NCI-H524 (cell line): Measurements from ENCODE around the gene GOLGA6L4.
"Not testable (repeated sequence)": the region's sequence is repeated elsewhere in the genome, so short reads cannot be mapped to it uniquely, and the experiment has no call there.

Experiments used
- DNase-seq, 2 experiments: peaks; one replicate each; lab custom pipeline; 2025; lab: John Stamatoyannopoulos, UW

The GOLGA6L4 gene, protein sequence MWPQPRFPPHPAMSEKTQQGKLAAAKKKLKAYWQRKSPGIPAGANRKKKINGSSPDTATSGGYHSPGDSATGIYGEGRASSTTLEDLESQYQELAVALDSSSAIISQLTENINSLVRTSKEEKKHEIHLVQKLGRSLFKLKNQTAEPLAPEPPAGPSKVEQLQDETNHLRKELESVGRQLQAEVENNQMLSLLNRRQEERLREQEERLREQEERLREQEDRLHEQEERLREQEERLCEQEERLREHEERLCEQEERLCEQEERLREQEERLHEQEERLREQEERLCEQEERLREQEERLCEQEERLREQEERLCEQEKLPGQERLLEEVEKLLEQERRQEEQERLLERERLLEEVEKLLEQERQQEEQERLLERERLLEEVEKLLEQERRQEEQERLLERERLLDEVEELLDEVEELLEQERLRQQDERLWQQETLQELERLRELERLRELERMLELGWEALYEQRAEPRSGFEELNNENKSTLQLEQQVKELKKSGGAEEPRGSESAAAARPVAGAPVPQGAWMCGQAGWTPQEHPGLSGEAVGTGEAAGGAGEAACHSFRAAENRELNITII

DNA sequence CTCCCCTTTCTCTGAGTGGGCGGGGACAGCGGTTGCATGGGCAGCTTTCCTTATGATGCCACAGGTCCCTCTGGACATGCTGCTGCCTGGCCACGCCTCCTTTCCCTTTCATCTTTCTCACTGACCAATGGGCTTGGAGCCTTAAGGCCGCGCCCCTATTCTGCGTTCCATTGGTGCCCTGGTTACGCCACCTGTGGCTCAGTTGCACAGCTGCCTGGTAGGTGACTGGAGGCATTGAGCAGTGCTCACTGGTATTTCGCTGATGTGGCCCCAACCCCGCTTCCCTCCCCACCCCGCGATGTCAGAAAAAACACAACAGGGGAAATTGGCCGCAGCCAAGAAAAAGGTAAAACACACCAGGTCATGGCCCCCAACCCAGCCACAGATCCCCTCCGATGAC is at the start of gene GOLGA6L4:
Gene GOLGA6L4, plus strand, starts transcription at position 201 of the 400 bp plus-strand sequence. Its CDS starts 62 bp downstream, at position 263.
- not testable (repeated sequence) for DNase-seq

DNA sequence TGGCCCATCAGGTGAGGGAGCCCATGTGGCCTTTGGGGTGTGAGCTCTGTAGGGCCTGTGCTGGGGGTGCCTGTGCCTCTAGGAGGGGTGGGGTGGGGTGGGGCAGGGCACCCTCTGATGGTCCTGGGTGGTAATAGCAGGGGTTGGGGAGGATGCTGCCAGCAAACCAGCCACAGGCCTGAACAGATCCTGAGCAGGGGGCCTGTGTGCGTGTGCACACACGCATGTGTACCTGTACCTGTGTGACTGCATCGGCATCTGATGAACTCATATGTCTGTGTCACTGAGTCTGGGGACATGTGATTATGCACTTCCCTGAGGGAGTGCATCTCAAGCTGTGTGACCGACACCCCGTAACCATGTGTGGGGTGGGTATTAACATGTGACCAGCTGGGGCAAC is 42.6 kb upstream of the GOLGA6L4 start:
- not testable (repeated sequence) for DNase-seq

DNA sequence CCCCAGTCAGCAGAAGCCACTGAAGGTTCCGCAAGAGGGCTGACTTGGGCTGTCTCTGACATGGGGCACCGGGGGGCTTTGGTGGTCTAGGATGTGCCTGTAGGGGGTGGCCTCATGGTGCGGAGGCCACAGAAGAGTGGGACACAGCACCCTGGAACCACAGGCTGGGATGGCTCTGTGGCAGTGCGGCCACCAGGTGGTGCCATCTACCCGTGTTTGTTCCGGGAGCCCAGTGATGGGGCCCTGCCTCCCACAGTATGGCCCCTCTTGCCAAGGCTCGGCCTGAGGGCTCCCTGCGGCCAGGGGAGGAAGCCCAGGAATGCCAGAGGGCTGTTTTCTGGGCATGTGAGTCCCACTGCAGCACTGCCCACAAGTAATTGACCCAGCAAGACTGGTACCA is 40.0 kb upstream of the GOLGA6L4 start:
- not testable (repeated sequence) for DNase-seq

DNA sequence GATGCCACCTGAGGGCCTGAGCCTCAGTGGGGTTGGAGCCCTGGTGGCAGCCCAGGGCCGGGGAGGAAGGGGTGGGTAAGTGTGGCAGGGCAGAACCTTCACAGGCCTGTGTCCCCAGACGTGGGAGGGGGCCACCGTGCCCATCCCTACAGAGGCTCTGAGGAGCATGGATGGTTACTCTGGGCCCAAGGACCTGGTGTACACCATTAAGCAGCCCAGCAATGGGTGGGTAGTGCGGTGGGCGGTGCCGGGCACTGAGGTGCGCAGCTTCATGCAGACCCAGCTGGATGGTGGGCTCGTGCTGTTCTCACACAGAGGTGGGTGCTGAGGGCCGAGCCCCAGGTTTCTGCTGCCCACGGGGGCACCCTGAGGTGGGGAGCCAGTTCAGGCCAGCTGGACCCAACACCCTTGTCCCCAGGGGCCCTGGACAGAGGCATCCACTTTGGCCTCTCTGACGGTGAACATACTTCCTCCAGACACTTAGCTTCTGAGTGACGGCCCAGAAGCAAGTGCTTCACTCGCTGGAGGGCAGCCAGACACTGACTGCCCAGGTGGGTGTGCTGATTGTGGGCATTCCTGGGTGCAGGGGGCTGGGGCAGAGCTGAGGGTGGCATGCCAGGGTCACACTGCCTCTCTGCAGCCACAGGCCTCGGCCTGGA is 38.9 kb upstream of the GOLGA6L4 start:
- DNase-seq, result not testable (repeated sequence)

DNA sequence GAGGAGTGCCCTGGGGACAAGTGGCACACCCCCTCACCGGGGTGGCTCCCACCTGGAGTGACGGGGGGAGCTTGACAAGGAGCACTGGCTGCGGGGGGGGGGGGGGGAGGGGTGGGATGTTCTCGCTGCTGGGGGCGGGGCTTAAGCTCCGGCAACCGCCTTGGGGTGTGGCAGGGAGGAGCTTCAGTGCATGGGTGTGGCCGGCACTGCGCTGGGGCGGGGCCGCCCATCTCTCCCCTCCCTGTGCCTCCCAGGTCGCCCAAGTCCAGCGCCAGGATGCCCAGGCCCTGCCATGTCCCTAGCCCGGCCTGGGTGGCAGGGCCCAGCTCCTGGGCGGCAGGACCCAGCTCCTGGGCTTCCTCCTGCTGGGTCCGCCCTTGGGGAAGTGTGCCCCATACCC is 35.7 kb upstream of the GOLGA6L4 start:
- DNase-seq, result not testable (repeated sequence)

GRCh38 chr15:84246441-84246840 is 10.9 kb downstream of the GOLGA6L4 start:
- not testable (repeated sequence) for DNase-seq
